Melanocyte of skin (primary cell): Measurements from ENCODE around the gene CLGN. TPM values are rescaled to one million over a fixed set of nuclear protein-coding genes. Genes with fewer than 3 reads are reported as not detected.

ENCODE experiments used
- total RNA-seq, 2 donors: library from RNA; depleted of rRNA; stranded (reverse); fragments of >200 nt; gene quantifications; 2 replicates each; pipeline ENCODE4 v1.2.3, GENCODE V29; 2012

CLGN gene
- total RNA-seq = not detected

GRCh38 chr4:140427106-140427918 is at the start of gene CLGN:
Gene CLGN, minus strand, starts transcription at chr4:140427648. Its CDS starts 14,570 bp downstream, at chr4:140413078.

GRCh38 chr4:140373328-140374129 is 53.9 kb downstream of the CLGN start, which contains the start of gene SCOC:
Gene SCOC, plus strand, starts transcription at chr4:140373646. Its CDS starts 5,525 bp downstream, at chr4:140379171.

Other genes with a start within 250 kb of the CLGN start
- gene SCOC, start 54.0 kb downstream of the CLGN start, total RNA-seq = 10 to 100 TPM; 48.6 to 49.6 TPM
- gene MGAT4D, start 70.6 kb upstream of the CLGN start, total RNA-seq = not detected
- gene ELMOD2, start 96.5 kb upstream of the CLGN start, total RNA-seq = 10 to 100 TPM; 10.3 to 19.3 TPM
- gene UCP1, start 141.3 kb upstream of the CLGN start, total RNA-seq = not detected